SJSA1 (cell line): ENCODE data around the gene RPS21. TPM values are rescaled to one million over a fixed set of nuclear protein-coding genes. Genes with fewer than 3 reads are reported as not detected.

Experiments
- DNase-seq, 2 experiments: peaks; one replicate each; pipeline ENCODE4 v3.0.0-alpha.2; 2015 to 2020; ENCODE audit warnings: low spot score in 2 of 2, low read depth in 1 of 2
- H3K27ac ChIP-seq: fragments of 250-450 bp; sonication (Bioruptor Pico); 2 replicates; pipeline ENCODE4 v1.5.1; 2020; ENCODE audit warnings: mild to moderate bottlenecking, moderate library complexity
- H3K27me3 ChIP-seq: fragments of 250-450 bp; sonication (Bioruptor Pico); replicated peaks from 2 replicates; pipeline ENCODE4 v1.5.1; 2020; ENCODE audit warnings: mild to moderate bottlenecking, moderate library complexity
- H3K36me3 ChIP-seq: fragments of 250-450 bp; sonication (Bioruptor Pico); 2 replicates; pipeline ENCODE4 v1.5.1; 2020; ENCODE audit warnings: mild to moderate bottlenecking
- H3K4me1 ChIP-seq: fragments of 250-450 bp; sonication (Bioruptor Pico); replicated peaks from 2 replicates; pipeline ENCODE4 v1.6.1; 2021; ENCODE audit warnings: mild to moderate bottlenecking
- H3K4me3 ChIP-seq: fragments of 250-450 bp; sonication (Bioruptor Pico); 2 replicates; pipeline ENCODE4 v1.5.1; 2020; ENCODE audit warnings: mild to moderate bottlenecking
- H3K9me3 ChIP-seq: fragments of 250-450 bp; sonication (Bioruptor Pico); replicated peaks from 2 replicates; pipeline ENCODE4 v1.5.1; 2020; ENCODE audit warnings: mild to moderate bottlenecking
- total RNA-seq: library from RNA; depleted of rRNA; stranded (reverse); fragments of >200 nt; shearing (Covaris generic); gene quantifications from 2 replicates; pipeline ENCODE4 v1.2.3, GENCODE V29; 2014

Gene RPS21
- total RNA-seq, 1 experiment from 2014 or later = 1,367 TPM

DNA sequence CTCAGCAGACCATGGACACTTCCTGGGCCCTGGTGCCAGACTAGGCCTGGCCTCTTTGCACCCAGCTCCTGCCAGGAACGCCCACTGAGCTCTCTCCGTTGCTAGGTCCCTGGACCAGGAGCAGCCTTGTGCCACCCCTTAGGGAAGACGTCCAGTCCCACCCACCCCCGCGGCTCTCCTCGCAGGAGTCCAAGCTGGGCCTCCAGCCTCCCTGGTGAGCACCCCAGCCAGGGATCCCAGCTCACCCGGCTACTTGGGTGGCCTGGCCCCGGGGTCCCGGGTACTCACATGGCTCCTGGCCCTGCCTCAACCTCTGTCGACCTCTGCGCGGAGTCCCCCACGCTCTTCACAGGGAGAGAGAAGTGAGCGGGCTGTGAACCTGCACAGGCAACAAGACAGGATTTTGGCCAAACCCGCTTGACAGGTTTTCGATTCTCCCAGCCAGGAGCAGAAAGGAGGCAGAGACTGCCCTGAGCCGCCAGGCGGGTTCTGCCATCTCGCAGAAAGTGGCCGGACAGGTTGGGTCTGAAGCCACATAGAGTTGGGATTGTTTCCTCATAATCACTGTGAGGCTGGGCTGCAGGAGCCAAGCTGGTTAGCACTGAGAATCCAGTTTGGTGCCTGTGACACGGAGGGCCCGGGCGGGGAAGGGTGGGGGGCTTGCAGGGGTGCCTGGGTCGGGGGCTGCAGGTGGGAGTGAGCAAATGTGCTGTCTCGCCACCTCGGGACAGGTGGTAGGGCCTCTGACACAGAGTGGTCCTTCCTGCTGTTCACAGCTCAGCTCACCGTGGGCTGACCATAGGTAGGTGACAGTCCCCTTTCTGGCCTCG, 40.5 kb downstream of the RPS21 start, which contains the start of gene RBBP8NL:
Gene RBBP8NL (minus strand): TSS at position 368 of the 830 bp plus-strand sequence. CDS start 7,892 bp downstream, outside the sequence.
- Histone ChIP-seq H3K4me1 (no peaks in the 10 kb centered on the region), H3K27me3 (peaks cover 81% of the 10 kb centered on the region), H3K4me3 (no peak within 1 kb of the TSS), H3K36me3 (no peaks in the 10 kb centered on the region), H3K27ac (no peak within 1 kb of the TSS), H3K9me3 (no peaks in the 10 kb centered on the region)
- no peak for DNase-seq

DNA sequence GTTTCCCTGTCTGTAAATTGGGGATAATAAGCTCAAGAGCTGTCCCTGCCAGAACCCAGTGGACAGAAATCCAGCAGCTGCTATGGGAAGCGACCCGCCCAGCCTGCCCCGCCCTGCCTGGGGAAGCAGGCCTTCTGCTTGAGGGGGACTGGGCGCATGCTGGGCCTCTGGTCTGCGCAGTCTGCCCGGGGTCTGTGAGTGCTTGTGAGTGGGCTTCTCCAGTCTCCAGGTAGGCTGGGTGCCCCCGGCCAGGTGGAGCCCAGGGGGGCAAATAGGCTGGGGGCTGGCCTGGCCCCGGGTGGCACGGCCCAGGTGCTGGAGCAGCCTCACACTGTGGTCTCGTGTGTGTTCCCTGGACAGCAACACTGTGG, 41.1 kb downstream of the RPS21 start:
- no peak overlapping the region for H3K27ac ChIP-seq
- H3K4me3 ChIP-seq = no peak overlapping the region
- no peaks in the 10 kb centered on the region for H3K36me3 ChIP-seq
- peaks cover 82% of the 10 kb centered on the region for H3K27me3 ChIP-seq
- no peaks in the 10 kb centered on the region for H3K9me3 ChIP-seq
- H3K4me1 ChIP-seq = no peaks in the 10 kb centered on the region
- no peak for DNase-seq

- DNase-seq = no peak
- no peaks in the 10 kb centered on the region for H3K9me3 ChIP-seq
- H3K27me3 ChIP-seq = peaks cover 82% of the 10 kb centered on the region
Measured at GRCh38 chr20:62428396-62429295, 41.7 kb downstream of the RPS21 start.

GRCh38 chr20:62429455-62430310, 42.8 kb downstream of the RPS21 start:
- Histone ChIP-seq H3K36me3 (no peaks in the 10 kb centered on the region), H3K4me3 (no peak overlapping the region), H3K9me3 (no peaks in the 10 kb centered on the region), H3K27ac (no peak overlapping the region), H3K4me1 (no peaks in the 10 kb centered on the region), H3K27me3 (peaks cover 84% of the 10 kb centered on the region)
- DNase-seq = no peak

More at GRCh38 chr20:62428396-62429295, 41.7 kb downstream of the RPS21 start:
- Histone ChIP-seq H3K36me3 (no peaks in the 10 kb centered on the region), H3K27ac (no peak overlapping the region), H3K4me3 (no peak overlapping the region), H3K4me1 (no peaks in the 10 kb centered on the region)

- H3K9me3 ChIP-seq = no peaks in the 10 kb centered on the region
- no peaks in the 10 kb centered on the region for H3K4me1 ChIP-seq
- no peak overlapping the region for H3K27ac ChIP-seq
- peaks cover 84% of the 10 kb centered on the region for H3K27me3 ChIP-seq
- H3K36me3 ChIP-seq = no peaks in the 10 kb centered on the region
- H3K4me3 ChIP-seq = no peak overlapping the region
- DNase-seq = no peak
Measured at GRCh38 chr20:62430311-62430853, 43.5 kb downstream of the RPS21 start.

DNA sequence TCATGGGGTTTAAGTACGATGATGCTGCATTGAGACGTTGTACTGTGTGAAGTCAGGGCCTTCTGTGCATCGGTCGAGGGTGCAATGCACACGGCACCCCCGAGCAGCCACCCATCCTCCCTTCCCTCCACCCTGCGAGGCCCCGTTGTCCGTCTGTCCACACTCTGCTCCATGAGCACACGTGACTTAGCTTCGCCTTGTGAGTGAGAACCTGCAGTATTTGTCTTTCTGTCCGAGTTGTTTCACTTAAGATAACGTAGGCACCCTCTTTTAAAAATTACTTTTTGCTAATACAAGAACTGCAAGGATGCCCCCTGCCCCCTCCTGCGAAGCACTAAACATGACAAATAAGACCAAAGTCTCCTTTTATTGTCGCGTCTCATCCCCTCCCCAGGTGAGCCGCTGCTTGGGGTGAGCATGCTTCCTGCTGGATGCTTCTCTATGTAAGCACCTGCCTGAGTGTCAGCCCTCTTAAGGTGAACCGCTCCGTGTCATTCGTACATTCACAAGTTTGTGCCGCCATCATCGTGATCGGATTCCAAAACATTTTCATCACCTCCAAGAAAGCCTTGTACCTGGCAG, 44.1 kb downstream of the RPS21 start:
- H3K9me3 ChIP-seq = no peaks in the 10 kb centered on the region
- DNase-seq = no peak
- no peaks in the 10 kb centered on the region for H3K36me3 ChIP-seq
- H3K27ac ChIP-seq = no peak overlapping the region
- no peaks in the 10 kb centered on the region for H3K4me1 ChIP-seq
- no peak overlapping the region for H3K4me3 ChIP-seq
- H3K27me3 ChIP-seq = peaks cover 85% of the 10 kb centered on the region

DNA sequence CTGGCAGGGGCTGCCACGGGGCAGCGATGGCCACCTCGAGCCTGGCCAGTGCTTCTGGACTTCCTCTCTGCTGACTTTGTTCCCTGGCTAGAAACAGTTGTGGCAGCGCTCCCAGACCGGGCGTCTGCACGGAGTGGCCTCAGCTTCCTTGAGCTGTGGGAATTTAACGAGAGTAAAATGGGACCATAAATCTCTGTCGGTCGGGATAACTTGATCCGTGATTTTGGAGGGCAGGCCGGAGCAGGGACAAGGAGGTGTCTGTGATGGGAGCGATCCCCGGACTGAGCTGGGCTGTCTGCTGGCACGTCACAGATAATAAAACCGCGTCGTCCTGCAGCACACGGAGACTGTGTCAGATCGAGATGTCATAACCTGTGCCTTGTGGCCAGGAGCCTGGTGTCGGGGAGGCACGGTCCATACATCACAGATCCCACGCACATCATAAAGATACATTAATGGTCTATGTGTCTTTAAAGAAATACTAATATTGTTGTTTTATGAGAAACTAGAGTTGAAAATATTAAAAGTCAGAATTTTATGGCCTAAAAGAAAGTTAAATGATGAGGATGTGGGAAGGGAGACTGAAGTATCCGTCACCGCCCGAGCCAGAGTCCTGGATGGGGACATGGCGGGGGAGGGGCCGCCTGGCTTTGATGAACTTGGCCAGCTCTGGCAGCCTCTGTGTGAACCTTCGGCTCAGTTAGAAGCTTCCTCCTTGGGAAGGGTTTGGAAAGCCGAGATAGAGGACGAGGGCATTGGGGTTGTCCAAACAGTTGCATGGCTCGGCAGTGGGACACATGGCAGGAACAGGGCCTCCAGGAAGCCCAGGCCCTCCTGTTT, 47.0 kb downstream of the RPS21 start:
- Histone ChIP-seq H3K9me3 (no peaks in the 10 kb centered on the region), H3K27me3 (peaks cover 99% of the 10 kb centered on the region), H3K4me1 (no peaks in the 10 kb centered on the region), H3K36me3 (no peaks in the 10 kb centered on the region), H3K27ac (no peak overlapping the region), H3K4me3 (no peak overlapping the region)
- no peak for DNase-seq

- Histone ChIP-seq H3K36me3 (no peaks in the 10 kb centered on the region), H3K4me3 (no peak overlapping the region), H3K27ac (no peak overlapping the region), H3K27me3 (peaks cover 94% of the 10 kb centered on the region), H3K9me3 (no peaks in the 10 kb centered on the region), H3K4me1 (no peaks in the 10 kb centered on the region)
- DNase-seq = no peak
Measured at GRCh38 chr20:62436692-62437091, 49.8 kb downstream of the RPS21 start.

- Histone ChIP-seq H3K9me3 (no peaks in the 10 kb centered on the region), H3K4me1 (no peaks in the 10 kb centered on the region), H3K27me3 (peaks cover 94% of the 10 kb centered on the region), H3K27ac (no peak overlapping the region), H3K4me3 (no peak overlapping the region), H3K36me3 (no peaks in the 10 kb centered on the region)
- no peak for DNase-seq
Measured at GRCh38 chr20:62437496-62437895, 50.6 kb downstream of the RPS21 start.

DNA sequence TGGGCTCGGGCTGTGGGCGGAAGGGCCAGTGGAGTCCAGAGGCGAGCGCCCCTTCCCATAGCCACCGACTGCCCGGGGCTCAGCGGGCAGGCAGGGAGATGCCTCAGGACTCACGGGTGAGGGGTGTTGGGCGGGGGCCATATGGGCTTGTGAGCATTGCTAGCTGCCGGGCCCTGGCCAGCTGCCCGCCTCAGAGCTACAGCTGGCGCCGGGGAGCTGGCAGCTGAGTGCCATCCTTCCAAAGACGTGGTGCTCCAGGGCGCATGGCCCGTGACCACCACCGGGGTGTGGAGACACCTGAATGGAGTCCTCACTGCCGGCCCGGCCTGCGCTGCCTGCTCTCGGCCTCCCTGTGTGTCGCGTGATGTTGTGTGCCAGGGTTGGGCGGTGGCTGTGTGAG, 51.0 kb downstream of the RPS21 start:
- H3K9me3 ChIP-seq = no peaks in the 10 kb centered on the region
- H3K4me3 ChIP-seq = no peak overlapping the region
- H3K4me1 ChIP-seq = no peaks in the 10 kb centered on the region
- no peak for DNase-seq
- H3K27ac ChIP-seq = no peak overlapping the region
- H3K36me3 ChIP-seq = no peaks in the 10 kb centered on the region
- H3K27me3 ChIP-seq = peaks cover 94% of the 10 kb centered on the region
